HCT116 (cell line): ENCODE measurements around the gene POLRMT. TPM values are rescaled to one million over a fixed set of nuclear protein-coding genes. Genes with fewer than 3 reads are reported as not detected.

ENCODE experiments used
- ATAC-seq: fragments of 200-7000 bp; cut with Tn5 transposase; 2 replicates; pipeline ENCODE4 v1.9.1; 2020; ENCODE audit warnings: mild to moderate bottlenecking, moderate library complexity
- BruUV-seq: library from RNA; stranded (reverse); fragments of 400-500 nt; replicated peaks from 2 replicates; lab custom pipeline; 2021; lab: Mats Ljungman, UMichigan
- CTCF ChIA-PET: fragments of 300-600 bp; sonication (Branson Sonifier 250); formaldehyde crosslinking; loops from one replicate; lab custom pipeline; 2021; ENCODE audit warnings: antibody characterized with exemption; lab: Charles Lee
- POLR2A ChIA-PET: fragments of 300-600, 350-600 bp; sonication (Branson Sonifier 250); formaldehyde crosslinking; loops from one replicate; lab custom pipeline; 2021; ENCODE audit warnings: antibody characterized with exemption; lab: Charles Lee
- RAD21 ChIA-PET, 2 experiments: fragments of 300-600 bp; sonication (Branson Sonifier 250); formaldehyde crosslinking; loops; one replicate each; lab custom pipeline; 2023; ENCODE audit warnings: low total read pairs in 2 of 2; ENCODE audit not compliant: uncharacterized antibody in 2 of 2, unreplicated experiment in 2 of 2, low non-redundant PET in 1 of 2; lab: Charles Lee
- DNase-seq: peaks from one replicate; pipeline ENCODE4 v3.0.0-alpha.2; 2010; ENCODE audit warnings: low read depth, low spot score
- H2AFZ ChIP-seq: fragments of 200-600 bp; shearing (Covaris generic), sonication (generic); 2 replicates; pipeline ENCODE4 v1.6.1; 2017; ENCODE audit warnings: low read depth, mixed run types, mixed read lengths, antibody characterized with exemption, low read length; ENCODE audit not compliant: poor library complexity, severe bottlenecking
- H3K27ac ChIP-seq: 2 replicates; pipeline ENCODE4 v1.5.1; 2012; ENCODE audit warnings: low read depth, low read length
- H3K27me3 ChIP-seq: fragments of 200-600 bp; sonication (generic); 2 replicates; pipeline ENCODE4 v1.6.1; 2016; ENCODE audit warnings: mixed run types, low read length, mixed read lengths; ENCODE audit not compliant: insufficient read depth
- H3K36me3 ChIP-seq, 2 experiments: fragments of 200-500 bp in 1 of 2; fragments of 200-600 bp in 1 of 2; sonication (Bioruptor generic) in 1 of 2; sonication (generic) in 1 of 2; 2 replicates each; pipeline versions ENCODE4 v1.5.1 to v1.6.1; 2014 to 2016; ENCODE audit warnings: low read length in 2 of 2, inconsistent platforms in 1 of 2, mixed read lengths in 1 of 2, mixed run types in 1 of 2; ENCODE audit not compliant: insufficient read depth in 2 of 2, control insufficient read depth in 1 of 2
- H3K4me1 ChIP-seq, 2 experiments: fragments of 200-600 bp in 1 of 2; sonication (generic) in 1 of 2; 2 replicates each; pipeline versions ENCODE4 v1.5.1 to v1.6.1; 2012 to 2017; ENCODE audit warnings: low read length in 2 of 2, inconsistent platforms in 1 of 2, mild to moderate bottlenecking in 1 of 2, mixed read lengths in 1 of 2, mixed run types in 1 of 2, moderate library complexity in 1 of 2; ENCODE audit not compliant: insufficient read depth in 2 of 2, control insufficient read depth in 1 of 2
- H3K4me2 ChIP-seq: fragments of 200-600 bp; sonication (generic); 2 replicates; pipeline ENCODE4 v1.6.1; 2017; ENCODE audit warnings: mixed run types, low read length, mixed read lengths
- H3K4me3 ChIP-seq, 2 experiments: fragments of 200-600 bp in 1 of 2; sonication (generic) in 1 of 2; replicated peaks in 1 of 2; 2 replicates each; pipeline ENCODE4 v1.5.1; 2011 to 2016; ENCODE audit warnings: low read length in 2 of 2, control low read depth in 1 of 2, low read depth in 1 of 2, mild to moderate bottlenecking in 1 of 2, mixed read lengths in 1 of 2, mixed run types in 1 of 2
- H3K79me2 ChIP-seq: fragments of 200-600 bp; sonication (generic); 2 replicates; pipeline ENCODE4 v1.6.1; 2017; ENCODE audit warnings: mild to moderate bottlenecking, mixed run types, low read length, moderate library complexity, mixed read lengths; ENCODE audit not compliant: insufficient read depth
- H3K9ac ChIP-seq: fragments of 200-600 bp; sonication (generic); 2 replicates; pipeline ENCODE4 v1.6.1; 2016; ENCODE audit warnings: low read length, mixed read lengths
- H3K9me2 ChIP-seq: fragments of 200-600 bp; sonication (generic), shearing (Covaris generic); 2 replicates; pipeline ENCODE4 v1.6.1; 2017; ENCODE audit warnings: mixed run types, mild to moderate bottlenecking, moderate library complexity; ENCODE audit not compliant: insufficient read depth
- H3K9me3 ChIP-seq, 2 experiments: fragments of 200-500 bp in 1 of 2; fragments of 200-600 bp in 1 of 2; sonication (Bioruptor generic) in 1 of 2; sonication (generic) in 1 of 2; 2 replicates each; pipeline ENCODE4 v1.6.1; 2014 to 2017; ENCODE audit warnings: low read length in 2 of 2, mixed read lengths in 2 of 2, inconsistent platforms in 1 of 2, low read depth in 1 of 2, mild to moderate bottlenecking in 1 of 2, mixed run types in 1 of 2, moderate library complexity in 1 of 2; ENCODE audit not compliant: control insufficient read depth in 1 of 2, insufficient read depth in 1 of 2
- H4K20me1 ChIP-seq: fragments of 200-600 bp; sonication (generic), shearing (Covaris generic); 2 replicates; pipeline ENCODE4 v1.6.1; 2017; ENCODE audit warnings: mixed run types, mild to moderate bottlenecking, moderate library complexity; ENCODE audit not compliant: insufficient read depth
- CBX3 ChIP-seq: IDR thresholded peaks from 2 replicates; pipeline ENCODE4 v1.6.1; 2012; ENCODE audit warnings: low read depth
- CEBPB ChIP-seq: IDR thresholded peaks from 2 replicates; pipeline ENCODE4 v1.6.1; 2012; ENCODE audit warnings: low read depth
- ELF1 ChIP-seq: IDR thresholded peaks from 2 replicates; pipeline ENCODE4 v1.6.1; 2012; ENCODE audit warnings: low read depth, borderline replicate concordance
- EZH2 ChIP-seq: fragments of 200-600 bp; sonication (generic); IDR thresholded peaks from 2 replicates; pipeline ENCODE4 v1.6.1; 2017; ENCODE audit warnings: antibody characterized with exemption, mixed run types
- FOSL1 ChIP-seq: IDR thresholded peaks from 2 replicates; pipeline ENCODE4 v1.6.1; 2012; ENCODE audit warnings: low read depth
- POLR2A ChIP-seq: IDR thresholded peaks from 2 replicates; pipeline ENCODE4 v1.7.0; 2011; ENCODE audit warnings: borderline replicate concordance; ENCODE audit not compliant: insufficient read depth, insufficient read length; ENCODE audit errors: extremely low read depth
- POLR2AphosphoS5 ChIP-seq: IDR thresholded peaks from 2 replicates; pipeline ENCODE4 v1.6.1; 2011; ENCODE audit warnings: mild to moderate bottlenecking, low read depth, low read length, moderate library complexity
- RAD21 ChIP-seq: IDR thresholded peaks from 2 replicates; pipeline ENCODE4 v1.6.1; 2012; ENCODE audit warnings: low read depth, mild to moderate bottlenecking
- SIN3A ChIP-seq: IDR thresholded peaks from 2 replicates; pipeline ENCODE4 v1.6.1; 2012; ENCODE audit warnings: low read depth
- SP1 ChIP-seq: IDR thresholded peaks from 2 replicates; pipeline ENCODE4 v1.6.1; 2012; ENCODE audit warnings: low read depth
- SRF ChIP-seq: IDR thresholded peaks from 2 replicates; pipeline ENCODE4 v1.6.1; 2012; ENCODE audit warnings: low read depth
- YY1 ChIP-seq: IDR thresholded peaks from 2 replicates; pipeline ENCODE4 v1.6.1; 2011; ENCODE audit warnings: low read length, low read depth, moderate library complexity, mild to moderate bottlenecking; ENCODE audit not compliant: insufficient replicate concordance; ENCODE audit errors: extremely low read depth
- ZFX ChIP-seq: fragments of 450-650 bp; IDR thresholded peaks from 2 replicates; pipeline ENCODE4 v1.6.1; 2017
- ZNF274 ChIP-seq: fragments of 200-500 bp; sonication (Bioruptor generic); IDR thresholded peaks from 2 replicates; pipeline ENCODE4 v1.6.1; 2014; ENCODE audit warnings: mild to moderate bottlenecking, low read depth, low read length, inconsistent platforms
- intact Hi-C: fragments of 100-400 bp; cut with micrococcal nuclease; formaldehyde crosslinking; loops from 2 replicates; pipeline ENCODE4 v1.10.0; 2022
- total RNA-seq: library from RNA; stranded (reverse); gene quantifications from one replicate; pipeline ENCODE4 v1.2.1, GENCODE V29; 2021; ENCODE audit not compliant: unreplicated experiment
- TF ChIP-seq, protein P1 (sequence below): IDR thresholded peaks from 2 replicates; pipeline ENCODE4 v1.6.1; 2012
- TF ChIP-seq, protein P2 (sequence below): IDR thresholded peaks from 2 replicates; pipeline ENCODE4 v1.6.1; 2011; ENCODE audit warnings: mild to moderate bottlenecking, low read length, moderate library complexity; ENCODE audit not compliant: insufficient replicate concordance; ENCODE audit errors: extremely low read depth
- TF ChIP-seq, protein P3 (sequence below), 3 experiments: fragments of 200-600 bp in 1 of 3; sonication (generic) in 1 of 3; IDR thresholded peaks in 2 of 3; conservative IDR thresholded peaks in 1 of 3; 2 replicates each; pipeline ENCODE4 v1.5.1; 2012 to 2017; ENCODE audit warnings: low read depth in 2 of 3, low read length in 2 of 3, antibody characterized with exemption in 1 of 3, borderline replicate concordance in 1 of 3, control low read depth in 1 of 3, mild to moderate bottlenecking in 1 of 3, mixed read lengths in 1 of 3, mixed run types in 1 of 3, moderate library complexity in 1 of 3; ENCODE audit not compliant: insufficient read depth in 1 of 3

The POLRMT gene
- total RNA-seq, 1 experiment from 2014 or later = 138 TPM

DNA sequence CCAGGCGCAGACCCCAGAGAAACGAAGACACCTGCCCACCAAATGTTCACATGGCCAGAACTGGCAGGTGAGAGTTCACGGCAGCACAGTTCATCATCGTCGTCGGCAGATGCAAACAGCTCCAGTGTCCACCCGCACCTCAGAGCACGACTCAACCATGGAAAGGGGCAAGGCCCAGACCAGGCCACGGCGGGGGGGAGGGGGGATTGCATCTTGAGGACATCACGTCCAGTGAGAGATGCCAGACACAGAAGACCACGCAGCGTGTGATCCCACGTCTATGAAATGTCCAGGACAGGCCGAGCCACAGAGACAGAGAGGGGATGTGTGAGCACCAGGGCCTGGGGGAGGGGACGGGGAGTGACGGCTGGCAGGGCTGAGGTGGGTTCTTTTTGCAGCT, 22.4 kb upstream of the POLRMT start:
- Histone ChIP-seq H4K20me1 (no peaks in the 10 kb centered on the region), H3K4me3 (no peak overlapping the region), H3K4me1 (peaks cover 0 to 3% of the 10 kb centered on the region in 2 experiments; a peak in 3 of 4 replicates), H3K27me3 (no peaks in the 10 kb centered on the region), H2AFZ (no peak overlapping the region), H3K9me2 (no peaks in the 10 kb centered on the region), H3K9ac (no peak overlapping the region), H3K79me2 (peaks cover 100% of the 10 kb centered on the region), H3K27ac (no peak overlapping the region), H3K4me2 (no peak overlapping the region)
- ChIA-PET CTCF (no interaction called here), POLR2A (no interaction called here)
- intact Hi-C loops = no loop called here
- DNase-seq (no peak), ATAC-seq (no peak)
- no TSS peak for BruUV-seq
- no peak for TF ChIP-seq EZH2
- TF ChIP-seq, all 23 proteins: peak for 0
- H3K9me3 ChIP-seq = no peaks in the 10 kb centered on the region
- peaks cover 9 to 42% of the 10 kb centered on the region in 2 experiments; a peak in 3 of 4 replicates for H3K36me3 ChIP-seq
- RAD21 ChIA-PET = no interaction called here

DNA sequence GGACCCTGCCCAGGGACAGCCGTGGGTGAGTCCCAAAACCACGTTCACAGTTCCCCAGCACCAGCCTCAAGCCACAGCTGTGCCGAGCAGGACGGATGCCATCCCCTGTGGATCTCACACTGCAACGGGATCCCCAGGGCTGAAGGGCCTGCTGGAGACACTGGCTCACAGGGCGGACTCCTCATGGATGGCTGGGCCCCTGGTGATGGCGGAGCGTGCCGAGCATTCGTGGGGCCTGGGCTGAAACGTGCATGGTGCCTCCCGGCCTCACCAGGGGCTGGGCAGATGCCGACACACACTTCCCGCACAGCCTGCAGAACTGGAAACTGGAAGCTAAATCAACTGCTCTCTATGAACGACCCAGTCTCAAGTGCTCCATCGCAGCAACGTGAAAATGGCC, 20.1 kb upstream of the POLRMT start:
- H3K4me2 ChIP-seq = no peak overlapping the region
- H3K36me3 ChIP-seq = peaks cover 11 to 47% of the 10 kb centered on the region in 2 experiments; a peak in 3 of 4 replicates
- ChIA-PET POLR2A (no interaction called here), CTCF (no interaction called here), RAD21 (no interaction called here)
- H3K27me3 ChIP-seq = no peaks in the 10 kb centered on the region
- ATAC-seq = no peak
- peaks cover 85% of the 10 kb centered on the region for H3K79me2 ChIP-seq
- TF ChIP-seq, protein P1, sequence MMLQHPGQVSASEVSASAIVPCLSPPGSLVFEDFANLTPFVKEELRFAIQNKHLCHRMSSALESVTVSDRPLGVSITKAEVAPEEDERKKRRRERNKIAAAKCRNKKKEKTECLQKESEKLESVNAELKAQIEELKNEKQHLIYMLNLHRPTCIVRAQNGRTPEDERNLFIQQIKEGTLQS = no peak
- no peak for TF ChIP-seq YY1
- no peak for TF ChIP-seq POLR2A
- no peak for TF ChIP-seq ZNF274
- no peak for TF ChIP-seq POLR2AphosphoS5
- no peak for TF ChIP-seq ZFX
- TF ChIP-seq, protein P2, sequence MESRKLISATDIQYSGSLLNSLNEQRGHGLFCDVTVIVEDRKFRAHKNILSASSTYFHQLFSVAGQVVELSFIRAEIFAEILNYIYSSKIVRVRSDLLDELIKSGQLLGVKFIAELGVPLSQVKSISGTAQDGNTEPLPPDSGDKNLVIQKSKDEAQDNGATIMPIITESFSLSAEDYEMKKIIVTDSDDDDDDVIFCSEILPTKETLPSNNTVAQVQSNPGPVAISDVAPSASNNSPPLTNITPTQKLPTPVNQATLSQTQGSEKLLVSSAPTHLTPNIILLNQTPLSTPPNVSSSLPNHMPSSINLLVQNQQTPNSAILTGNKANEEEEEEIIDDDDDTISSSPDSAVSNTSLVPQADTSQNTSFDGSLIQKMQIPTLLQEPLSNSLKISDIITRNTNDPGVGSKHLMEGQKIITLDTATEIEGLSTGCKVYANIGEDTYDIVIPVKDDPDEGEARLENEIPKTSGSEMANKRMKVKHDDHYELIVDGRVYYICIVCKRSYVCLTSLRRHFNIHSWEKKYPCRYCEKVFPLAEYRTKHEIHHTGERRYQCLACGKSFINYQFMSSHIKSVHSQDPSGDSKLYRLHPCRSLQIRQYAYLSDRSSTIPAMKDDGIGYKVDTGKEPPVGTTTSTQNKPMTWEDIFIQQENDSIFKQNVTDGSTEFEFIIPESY = no peak
- no peak for TF ChIP-seq CEBPB
- no peak for TF ChIP-seq FOSL1
- no peak for TF ChIP-seq SRF
- TF ChIP-seq ELF1 = no peak
- no peak for TF ChIP-seq RAD21
- TF ChIP-seq, protein P3, sequence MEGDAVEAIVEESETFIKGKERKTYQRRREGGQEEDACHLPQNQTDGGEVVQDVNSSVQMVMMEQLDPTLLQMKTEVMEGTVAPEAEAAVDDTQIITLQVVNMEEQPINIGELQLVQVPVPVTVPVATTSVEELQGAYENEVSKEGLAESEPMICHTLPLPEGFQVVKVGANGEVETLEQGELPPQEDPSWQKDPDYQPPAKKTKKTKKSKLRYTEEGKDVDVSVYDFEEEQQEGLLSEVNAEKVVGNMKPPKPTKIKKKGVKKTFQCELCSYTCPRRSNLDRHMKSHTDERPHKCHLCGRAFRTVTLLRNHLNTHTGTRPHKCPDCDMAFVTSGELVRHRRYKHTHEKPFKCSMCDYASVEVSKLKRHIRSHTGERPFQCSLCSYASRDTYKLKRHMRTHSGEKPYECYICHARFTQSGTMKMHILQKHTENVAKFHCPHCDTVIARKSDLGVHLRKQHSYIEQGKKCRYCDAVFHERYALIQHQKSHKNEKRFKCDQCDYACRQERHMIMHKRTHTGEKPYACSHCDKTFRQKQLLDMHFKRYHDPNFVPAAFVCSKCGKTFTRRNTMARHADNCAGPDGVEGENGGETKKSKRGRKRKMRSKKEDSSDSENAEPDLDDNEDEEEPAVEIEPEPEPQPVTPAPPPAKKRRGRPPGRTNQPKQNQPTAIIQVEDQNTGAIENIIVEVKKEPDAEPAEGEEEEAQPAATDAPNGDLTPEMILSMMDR (IDR thresholded peaks at IDR 0.05 in 2 of 3, conservative IDR thresholded peaks at IDR 0.05 in 1 of 3; ENCODE audit: borderline replicate concordance in 1 of 3, insufficient read depth in 1 of 3, low read depth in 2 of 3, low read length in 2 of 3) = no peak
- TF ChIP-seq SP1 = no peak
- TF ChIP-seq CBX3 = no peak
- no peak for TF ChIP-seq SIN3A
- no peak for TF ChIP-seq EZH2
- H4K20me1 ChIP-seq = no peaks in the 10 kb centered on the region
- no peaks in the 10 kb centered on the region for H3K9me2 ChIP-seq
- no peaks in the 10 kb centered on the region for H3K9me3 ChIP-seq
- intact Hi-C loops = no loop called here
- no peak overlapping the region for H3K27ac ChIP-seq
- no peak for DNase-seq
- H3K4me1 ChIP-seq = no peaks in the 10 kb centered on the region
- H3K9ac ChIP-seq = no peak overlapping the region
- BruUV-seq = no TSS peak
- no peak overlapping the region for H3K4me3 ChIP-seq
- no peak overlapping the region for H2AFZ ChIP-seq
